GM19467 (cell line): ENCODE measurements around the gene KIRREL3.

Experiments used
- ATAC-seq: cut with Tn5 transposase; IDR thresholded peaks from one replicate; pipeline ENCODE4 v1.9.1; 2021; ENCODE audit warnings: mild to moderate bottlenecking, moderate library complexity; ENCODE audit not compliant: unreplicated experiment

Gene KIRREL3

GRCh38 chr11:126548581-126549550 lies 451.7 kb downstream of the KIRREL3 start:
- ATAC-seq = no peak

GRCh38 chr11:126547691-126548090 lies 452.9 kb downstream of the KIRREL3 start:
- no peak for ATAC-seq

- ATAC-seq = no peak
Observed at GRCh38 chr11:126547161-126547560, 453.4 kb downstream of the KIRREL3 start.

- no peak for ATAC-seq
Observed at GRCh38 chr11:126546694-126547093, 453.9 kb downstream of the KIRREL3 start.

- no peak for ATAC-seq
Observed at GRCh38 chr11:126546191-126546590, 454.4 kb downstream of the KIRREL3 start.

- no peak for ATAC-seq
Observed at GRCh38 chr11:126545057-126545555, 455.5 kb downstream of the KIRREL3 start.

- no peak for ATAC-seq
Observed at GRCh38 chr11:126544108-126545056, 456.2 kb downstream of the KIRREL3 start.

- ATAC-seq = no peak
Observed at GRCh38 chr11:126543691-126544090, 456.9 kb downstream of the KIRREL3 start.

GRCh38 chr11:126542334-126543015 lies 458.1 kb downstream of the KIRREL3 start:
- ATAC-seq = no peak

- ATAC-seq = no peak
Observed at GRCh38 chr11:126538071-126538470, 462.5 kb downstream of the KIRREL3 start.

GRCh38 chr11:126537492-126537891 lies 463.1 kb downstream of the KIRREL3 start:
- ATAC-seq = no peak

GRCh38 chr11:126534141-126534805 lies 466.3 kb downstream of the KIRREL3 start:
- no peak for ATAC-seq

- no peak for ATAC-seq
Observed at GRCh38 chr11:126533560-126533959, 467.0 kb downstream of the KIRREL3 start.

GRCh38 chr11:126530416-126530815 lies 470.2 kb downstream of the KIRREL3 start:
- ATAC-seq = no peak

- ATAC-seq = no peak
Observed at GRCh38 chr11:126529037-126529436, 471.5 kb downstream of the KIRREL3 start.

- ATAC-seq = no peak
Observed at GRCh38 chr11:126528075-126528474, 472.5 kb downstream of the KIRREL3 start.

GRCh38 chr11:126527651-126528050 lies 472.9 kb downstream of the KIRREL3 start:
- no peak for ATAC-seq

- ATAC-seq = no peak
Observed at GRCh38 chr11:126526471-126526870, 474.1 kb downstream of the KIRREL3 start.

- ATAC-seq = no peak
Observed at GRCh38 chr11:126525702-126526101, 474.9 kb downstream of the KIRREL3 start.

GRCh38 chr11:126525216-126525615 lies 475.4 kb downstream of the KIRREL3 start:
- no peak for ATAC-seq
